ENCODE measurements around the gene EYS. TPM values are rescaled to one million over a fixed set of nuclear protein-coding genes. Genes with fewer than 3 reads are reported as not detected.

EYS gene
- total RNA-seq, 1 experiment from 2014 or later: not detected

- Histone ChIP-seq H3K79me2 (ENCODE audit: insufficient read depth, low read length) (no peaks in the 10 kb centered on the region), H3K9me3 (ENCODE audit: control insufficient read depth in 1 of 2, insufficient read depth in 1 of 2, low read depth in 1 of 2, low read length in 2 of 2) (peaks cover 0 to 17% of the 10 kb centered on the region in 2 experiments; a peak in 1 of 4 replicates), H3K4me2 (ENCODE audit: low read length) (no peak overlapping the region), H4K20me1 (ENCODE audit: insufficient read depth) (no peaks in the 10 kb centered on the region), H3K4me3 (replicated peaks in 1 of 2; ENCODE audit: low read depth in 1 of 2, low read length in 2 of 2) (no peak overlapping the region), H3K27me3 (ENCODE audit: insufficient read depth, low read length) (no peaks in the 10 kb centered on the region), H3K4me1 (ENCODE audit: control insufficient read depth in 1 of 2, insufficient read depth in 2 of 2, low read length in 2 of 2) (no peaks in the 10 kb centered on the region), H3K9me2 (ENCODE audit: insufficient read depth) (no peaks in the 10 kb centered on the region), H2AFZ (ENCODE audit: low read depth, low read length, poor library complexity, severe bottlenecking) (no peak overlapping the region), H3K36me3 (ENCODE audit: control insufficient read depth in 1 of 2, insufficient read depth in 2 of 2, low read length in 2 of 2) (no peaks in the 10 kb centered on the region), H3K9ac (ENCODE audit: low read length) (no peak overlapping the region), H3K27ac (ENCODE audit: low read depth, low read length) (no peak overlapping the region)
- no TSS peak for BruUV-seq (replicated peaks)
- ATAC-seq: no peak
- ChIA-PET CTCF (no interaction called here), POLR2A (no interaction called here), RAD21 (ENCODE audit: low non-redundant PET in 1 of 2, low total read pairs in 2 of 2, uncharacterized antibody in 2 of 2, unreplicated experiment in 2 of 2) (no interaction called here)
- TF ChIP-seq EZH2phosphoT487 (IDR thresholded peaks at IDR 0.05; ENCODE audit: borderline replicate concordance) (no peak), POLR2AphosphoS5 (IDR thresholded peaks at IDR 0.05; ENCODE audit: low read depth, low read length) (no peak), CEBPB (IDR thresholded peaks at IDR 0.05; ENCODE audit: low read depth) (no peak), YY1 (IDR thresholded peaks at IDR 0.05; ENCODE audit: extremely low read depth, insufficient replicate concordance, low read depth, low read length) (no peak), TCF7L2 (IDR thresholded peaks at IDR 0.05; ENCODE audit: borderline replicate concordance, extremely low read depth, insufficient read depth, insufficient read length) (no peak), POLR2A (IDR thresholded peaks at IDR 0.05; ENCODE audit: borderline replicate concordance, extremely low read depth, insufficient read depth, insufficient read length) (no peak), SP1 (IDR thresholded peaks at IDR 0.05; ENCODE audit: low read depth) (no peak), ELF1 (IDR thresholded peaks at IDR 0.05; ENCODE audit: borderline replicate concordance, low read depth) (no peak), EZH2 (IDR thresholded peaks at IDR 0.05) (no peak)
- TF ChIP-seq, protein P1, sequence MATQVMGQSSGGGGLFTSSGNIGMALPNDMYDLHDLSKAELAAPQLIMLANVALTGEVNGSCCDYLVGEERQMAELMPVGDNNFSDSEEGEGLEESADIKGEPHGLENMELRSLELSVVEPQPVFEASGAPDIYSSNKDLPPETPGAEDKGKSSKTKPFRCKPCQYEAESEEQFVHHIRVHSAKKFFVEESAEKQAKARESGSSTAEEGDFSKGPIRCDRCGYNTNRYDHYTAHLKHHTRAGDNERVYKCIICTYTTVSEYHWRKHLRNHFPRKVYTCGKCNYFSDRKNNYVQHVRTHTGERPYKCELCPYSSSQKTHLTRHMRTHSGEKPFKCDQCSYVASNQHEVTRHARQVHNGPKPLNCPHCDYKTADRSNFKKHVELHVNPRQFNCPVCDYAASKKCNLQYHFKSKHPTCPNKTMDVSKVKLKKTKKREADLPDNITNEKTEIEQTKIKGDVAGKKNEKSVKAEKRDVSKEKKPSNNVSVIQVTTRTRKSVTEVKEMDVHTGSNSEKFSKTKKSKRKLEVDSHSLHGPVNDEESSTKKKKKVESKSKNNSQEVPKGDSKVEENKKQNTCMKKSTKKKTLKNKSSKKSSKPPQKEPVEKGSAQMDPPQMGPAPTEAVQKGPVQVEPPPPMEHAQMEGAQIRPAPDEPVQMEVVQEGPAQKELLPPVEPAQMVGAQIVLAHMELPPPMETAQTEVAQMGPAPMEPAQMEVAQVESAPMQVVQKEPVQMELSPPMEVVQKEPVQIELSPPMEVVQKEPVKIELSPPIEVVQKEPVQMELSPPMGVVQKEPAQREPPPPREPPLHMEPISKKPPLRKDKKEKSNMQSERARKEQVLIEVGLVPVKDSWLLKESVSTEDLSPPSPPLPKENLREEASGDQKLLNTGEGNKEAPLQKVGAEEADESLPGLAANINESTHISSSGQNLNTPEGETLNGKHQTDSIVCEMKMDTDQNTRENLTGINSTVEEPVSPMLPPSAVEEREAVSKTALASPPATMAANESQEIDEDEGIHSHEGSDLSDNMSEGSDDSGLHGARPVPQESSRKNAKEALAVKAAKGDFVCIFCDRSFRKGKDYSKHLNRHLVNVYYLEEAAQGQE (IDR thresholded peaks at IDR 0.05; ENCODE audit: low read depth): no peak
- TF ChIP-seq, protein P2, sequence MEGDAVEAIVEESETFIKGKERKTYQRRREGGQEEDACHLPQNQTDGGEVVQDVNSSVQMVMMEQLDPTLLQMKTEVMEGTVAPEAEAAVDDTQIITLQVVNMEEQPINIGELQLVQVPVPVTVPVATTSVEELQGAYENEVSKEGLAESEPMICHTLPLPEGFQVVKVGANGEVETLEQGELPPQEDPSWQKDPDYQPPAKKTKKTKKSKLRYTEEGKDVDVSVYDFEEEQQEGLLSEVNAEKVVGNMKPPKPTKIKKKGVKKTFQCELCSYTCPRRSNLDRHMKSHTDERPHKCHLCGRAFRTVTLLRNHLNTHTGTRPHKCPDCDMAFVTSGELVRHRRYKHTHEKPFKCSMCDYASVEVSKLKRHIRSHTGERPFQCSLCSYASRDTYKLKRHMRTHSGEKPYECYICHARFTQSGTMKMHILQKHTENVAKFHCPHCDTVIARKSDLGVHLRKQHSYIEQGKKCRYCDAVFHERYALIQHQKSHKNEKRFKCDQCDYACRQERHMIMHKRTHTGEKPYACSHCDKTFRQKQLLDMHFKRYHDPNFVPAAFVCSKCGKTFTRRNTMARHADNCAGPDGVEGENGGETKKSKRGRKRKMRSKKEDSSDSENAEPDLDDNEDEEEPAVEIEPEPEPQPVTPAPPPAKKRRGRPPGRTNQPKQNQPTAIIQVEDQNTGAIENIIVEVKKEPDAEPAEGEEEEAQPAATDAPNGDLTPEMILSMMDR (IDR thresholded peaks at IDR 0.05 in 2 of 3, conservative IDR thresholded peaks at IDR 0.05 in 1 of 3; ENCODE audit: borderline replicate concordance in 1 of 3, insufficient read depth in 1 of 3, low read depth in 2 of 3, low read length in 2 of 3): no peak
- no peak for DNase-seq (ENCODE audit: low read depth, low spot score)
- intact Hi-C loops (cut with micrococcal nuclease): no loop called here
Measured at GRCh38 chr6:65182681-65183080, 524.3 kb downstream of the EYS start.
